HepG2 (cell line): ENCODE results near the gene LRRC74A. TPM values are rescaled to one million over a fixed set of nuclear protein-coding genes. Genes with fewer than 3 reads are reported as not detected.
A peak's percentile ranks its signal among the peaks of the same experiment; 100 is the strongest.

ENCODE experiments used
- ATM ChIP-seq: fragments of 450-650 bp; IDR thresholded peaks from 2 replicates; pipeline ENCODE4 v1.7.1; 2017; ENCODE audit warnings: mild to moderate bottlenecking, borderline replicate concordance
- CSRNP1 ChIP-seq: sonication (generic); formaldehyde crosslinking; IDR thresholded peaks from 2 replicates; pipeline ENCODE4 v1.8.1; 2023; ENCODE audit warnings: mild to moderate bottlenecking, missing genetic modification reagents
- DR1 ChIP-seq: sonication (generic); formaldehyde crosslinking; IDR thresholded peaks from 2 replicates; pipeline ENCODE4 v1.8.0; 2021; ENCODE audit warnings: mild to moderate bottlenecking, missing genetic modification reagents, inconsistent platforms
- FOXP1 ChIP-seq, 2 experiments: fragments of 450-650 bp in 1 of 2; IDR thresholded peaks; 2 replicates each; pipeline ENCODE4 v1.6.1; 2017 to 2018; ENCODE audit warnings: antibody characterized with exemption in 1 of 2
- HNRNPLL ChIP-seq: fragments of 200-400 bp; formaldehyde crosslinking; IDR thresholded peaks from 2 replicates; pipeline ENCODE4 v1.6.1; 2017; ENCODE audit warnings: mild to moderate bottlenecking, low read depth, low read length; ENCODE audit not compliant: poor library complexity, severe bottlenecking
- ISL2 ChIP-seq: sonication (generic); formaldehyde crosslinking; IDR thresholded peaks from 2 replicates; pipeline ENCODE4 v1.5.0; 2020; ENCODE audit warnings: missing genetic modification reagents
- KLF16 ChIP-seq, 2 experiments: sonication (generic) in 1 of 2; formaldehyde crosslinking in 1 of 2; IDR thresholded peaks; 2 replicates each; pipeline versions ENCODE4 v1.6.1 to v1.8.0; 2016 to 2023; ENCODE audit warnings: missing genetic modification reagents in 2 of 2, missing compliant biosample characterization in 1 of 2
- KLF9 ChIP-seq: IDR thresholded peaks from 2 replicates; pipeline ENCODE4 v1.6.1; 2016; ENCODE audit warnings: low read depth
- LBX2 ChIP-seq: sonication (generic); formaldehyde crosslinking; IDR thresholded peaks from 2 replicates; pipeline ENCODE4 v1.5.0; 2020; ENCODE audit warnings: missing genetic modification reagents, mild to moderate bottlenecking, borderline replicate concordance
- MIXL1 ChIP-seq: IDR thresholded peaks from 2 replicates; pipeline ENCODE4 v1.6.1; 2016
- MLXIP ChIP-seq: sonication (generic); formaldehyde crosslinking; IDR thresholded peaks from 2 replicates; pipeline ENCODE4 v1.9.0; 2021; ENCODE audit warnings: missing genetic modification reagents, borderline replicate concordance
- NFE2 ChIP-seq: sonication (generic); formaldehyde crosslinking; IDR thresholded peaks from 2 replicates; pipeline ENCODE4 v1.4.0; 2020; ENCODE audit warnings: missing genetic modification reagents
- NKX3-1 ChIP-seq: sonication (generic); formaldehyde crosslinking; IDR thresholded peaks from 2 replicates; pipeline ENCODE4 v1.5.0; 2020; ENCODE audit warnings: missing genetic modification reagents
- NRL ChIP-seq: sonication (generic); formaldehyde crosslinking; IDR thresholded peaks from 2 replicates; pipeline ENCODE4 v1.5.0; 2020; ENCODE audit warnings: missing genetic modification reagents, mild to moderate bottlenecking, moderate library complexity, borderline replicate concordance
- REXO4 ChIP-seq: sonication (generic); formaldehyde crosslinking; IDR thresholded peaks from 2 replicates; pipeline ENCODE4 v1.8.0; 2022; ENCODE audit warnings: missing genetic modification reagents, mild to moderate bottlenecking, borderline replicate concordance
- SMAD3 ChIP-seq: sonication (generic); formaldehyde crosslinking; IDR thresholded peaks from 2 replicates; pipeline ENCODE4 v1.4.0; 2020; ENCODE audit warnings: missing genetic modification reagents
- SP5 ChIP-seq: IDR thresholded peaks from 2 replicates; pipeline ENCODE4 v1.6.1; 2016; ENCODE audit warnings: low read depth, borderline replicate concordance
- ZIK1 ChIP-seq: sonication (generic); formaldehyde crosslinking; IDR thresholded peaks from 2 replicates; pipeline ENCODE4 v1.5.0; 2020; ENCODE audit warnings: mild to moderate bottlenecking, low read depth, missing genetic modification reagents, borderline replicate concordance
- ZKSCAN5 ChIP-seq: sonication (generic); formaldehyde crosslinking; IDR thresholded peaks from 2 replicates; pipeline ENCODE4 v1.5.1; 2020; ENCODE audit warnings: mild to moderate bottlenecking, missing genetic modification reagents
- ZKSCAN8 ChIP-seq: IDR thresholded peaks from 2 replicates; pipeline ENCODE4 v1.6.1; 2016; ENCODE audit warnings: borderline replicate concordance, missing genetic modification reagents, missing compliant biosample characterization
- ZMYM4 ChIP-seq: sonication (generic); formaldehyde crosslinking; IDR thresholded peaks from 2 replicates; pipeline ENCODE4 v1.8.1; 2023; ENCODE audit warnings: mild to moderate bottlenecking, missing genetic modification reagents
- ZNF24 ChIP-seq: fragments of 450-650 bp; IDR thresholded peaks from 2 replicates; pipeline ENCODE4 v1.6.1; 2017; ENCODE audit warnings: antibody characterized with exemption, mild to moderate bottlenecking
- ZNF296 ChIP-seq: sonication (generic); formaldehyde crosslinking; conservative IDR thresholded peaks from 2 replicates; pipeline ENCODE4 v1.5.0; 2020; ENCODE audit warnings: mild to moderate bottlenecking, missing genetic modification reagents
- ZNF3 ChIP-seq: IDR thresholded peaks from 2 replicates; pipeline ENCODE4 v1.7.0; 2017; ENCODE audit warnings: inconsistent platforms
- ZNF383 ChIP-seq: sonication (generic); formaldehyde crosslinking; IDR thresholded peaks from 2 replicates; pipeline ENCODE4 v1.4.0; 2020; ENCODE audit warnings: missing genetic modification reagents, mild to moderate bottlenecking, borderline replicate concordance
- ZNF615 ChIP-seq: sonication (generic); formaldehyde crosslinking; IDR thresholded peaks from 2 replicates; pipeline ENCODE4 v1.5.0; 2020; ENCODE audit warnings: mild to moderate bottlenecking, missing genetic modification reagents, borderline replicate concordance
- ZSCAN29 ChIP-seq: sonication (generic); formaldehyde crosslinking; conservative IDR thresholded peaks from 2 replicates; pipeline ENCODE4 v1.4.0; 2020; ENCODE audit warnings: mild to moderate bottlenecking, missing genetic modification reagents
- polyA plus RNA-seq, 8 experiments: library from polyadenylated mRNA; depleted of rRNA in 3 of 8; stranded (reverse) in 7 of 8; unstranded in 1 of 8; fragments of >200 nt; fragmentation: Illumina TruSeq in 4 of 8; extraction: Trizol in 4 of 8; gene quantifications; 2 replicates each; pipeline versions ENCODE4 v1.2.1 to v1.2.3, GENCODE V29; 2011 to 2016; ENCODE audit warnings: low read depth in 4 of 8, missing spikeins in 1 of 8, mixed read lengths in 1 of 8; ENCODE audit not compliant: insufficient read depth in 1 of 8
- total RNA-seq, 5 experiments: library from RNA; depleted of rRNA; stranded (reverse); fragments of >200 nt; fragmentation: Illumina TruSeq; extraction: Trizol; gene quantifications; 2 replicates each; pipeline ENCODE4 v1.2.3, GENCODE V29; 2016; ENCODE audit warnings: low read depth in 1 of 5

The LRRC74A gene
- total and polyA plus RNA-seq, 2 of the 13 experiments (the other 11 are each of a cell fraction or from before 2014, with no cell fraction given), result not detected

GRCh38 chr14:76829650-76830421 lies 3.6 kb downstream of the LRRC74A start (continued):
- TF ChIP-seq MLXIP (no peak), KLF9 (CRISPR knock-in tag) (no peak), ZMYM4 (CRISPR knock-in tag) (peak; percentile 27; the same call in 1 of the 2 replicates), SMAD3 (CRISPR knock-in tag) (no peak), ZKSCAN8 (CRISPR knock-in tag) (0 out of 2 replicates have a peak, but pooled peaks have one; percentile 24), LBX2 (no peak), CSRNP1 (CRISPR knock-in tag) (no peak), MIXL1 (no peak), SP5 (CRISPR knock-in tag) (0 out of 2 replicates have a peak, but pooled peaks have one; percentile 13), ZIK1 (CRISPR knock-in tag) (no peak), ZNF296 (CRISPR knock-in tag) (no peak), DR1 (CRISPR knock-in tag) (no peak), ZNF615 (CRISPR knock-in tag) (no peak), ZNF3 (CRISPR knock-in tag) (no peak), ATM (no peak), ISL2 (CRISPR knock-in tag) (peak; percentile 39; the same call in 1 of the 2 replicates), ZKSCAN5 (CRISPR knock-in tag) (no peak), NRL (CRISPR knock-in tag) (no peak), NKX3-1 (CRISPR knock-in tag) (no peak), HNRNPLL (no peak), FOXP1 (IDR thresholded peaks at IDR 0.05) (no peak), FOXP1 (CRISPR knock-in tag; IDR thresholded peaks at IDR 0.05) (peak; percentile 50; the same call in 1 of the 2 replicates), REXO4 (no peak), ZSCAN29 (CRISPR knock-in tag) (no peak), ZNF24 (no peak), ZNF383 (CRISPR knock-in tag) (no peak), NFE2 (no peak), KLF16 (CRISPR knock-in tag; IDR thresholded peaks at IDR 0.05) (no peak)
